WERI-Rb-1 (cell line): Measurements from ENCODE around the gene CYP24A1.

Experiments
- DNase-seq: peaks from one replicate; pipeline ENCODE4 v3.0.0-alpha.2; 2020
- H3K27ac ChIP-seq: fragments of 250-450 bp; sonication (Bioruptor Pico); 2 replicates; pipeline ENCODE4 v1.5.1; 2020; ENCODE audit warnings: mild to moderate bottlenecking, moderate library complexity
- H3K27me3 ChIP-seq: fragments of 250-450 bp; sonication (Bioruptor Pico); 2 replicates; pipeline ENCODE4 v1.5.1; 2021; ENCODE audit warnings: mild to moderate bottlenecking, low read depth, moderate library complexity; ENCODE audit not compliant: insufficient read depth, severe bottlenecking
- H3K36me3 ChIP-seq: fragments of 250-450 bp; sonication (Bioruptor Pico); 2 replicates; pipeline ENCODE4 v1.5.1; 2020; ENCODE audit warnings: mild to moderate bottlenecking, moderate library complexity
- H3K4me3 ChIP-seq: 2 replicates; pipeline ENCODE4 v1.5.1; 2011; ENCODE audit warnings: low read depth, mild to moderate bottlenecking, control low read depth, low read length
- H3K9me3 ChIP-seq: fragments of 250-450 bp; sonication (Bioruptor Pico); 2 replicates; pipeline ENCODE4 v1.5.1; 2021; ENCODE audit warnings: mild to moderate bottlenecking, moderate library complexity; ENCODE audit not compliant: severe bottlenecking
- TF ChIP-seq, protein P1 (sequence below): IDR thresholded peaks from 2 replicates; pipeline ENCODE4 v1.5.1; 2011; ENCODE audit warnings: low read depth, mild to moderate bottlenecking, control low read depth, inconsistent platforms, low read length

CYP24A1 gene

DNA sequence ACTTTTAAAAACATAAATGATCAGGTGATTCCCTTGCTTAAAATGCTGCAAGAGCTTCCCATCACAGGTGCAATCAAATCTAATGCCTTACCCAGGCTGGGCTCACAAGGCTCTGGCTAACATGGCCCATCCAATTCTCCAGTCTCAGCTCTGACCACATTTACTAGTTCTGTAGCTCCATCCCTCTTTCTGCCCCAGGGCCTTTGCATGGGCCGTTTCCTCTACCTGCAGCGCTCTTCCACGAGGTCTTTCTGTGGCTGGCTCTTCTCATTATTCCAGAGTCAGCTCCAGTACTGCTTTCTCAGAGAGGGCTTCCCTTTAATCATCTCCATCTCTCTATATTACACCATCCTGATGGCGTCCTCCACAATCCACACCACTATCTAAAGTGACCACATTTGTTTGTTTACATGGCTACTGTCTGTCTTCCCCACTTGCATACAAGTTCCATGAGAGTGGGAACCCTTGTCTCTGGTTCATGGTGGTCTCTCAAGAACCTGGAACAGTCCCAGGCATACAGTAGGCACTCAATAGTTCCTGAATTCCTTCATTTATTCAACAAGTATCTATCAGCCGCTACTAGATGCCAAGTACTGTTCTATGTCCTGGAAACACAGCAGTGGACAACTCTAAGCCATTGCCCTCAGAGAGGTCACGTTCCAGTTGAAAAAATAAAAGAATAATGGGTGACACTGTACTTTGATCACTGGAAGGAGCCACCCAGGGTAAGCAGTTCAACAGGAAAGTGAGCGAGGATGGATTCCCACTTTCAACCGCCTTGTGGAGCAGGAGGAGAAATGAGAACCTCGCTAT is 12.6 kb downstream of the CYP24A1 start:
- no peak for DNase-seq
- no peak overlapping the region for H3K27ac ChIP-seq
- no peaks in the 10 kb centered on the region for H3K9me3 ChIP-seq
- TF ChIP-seq, protein P1, sequence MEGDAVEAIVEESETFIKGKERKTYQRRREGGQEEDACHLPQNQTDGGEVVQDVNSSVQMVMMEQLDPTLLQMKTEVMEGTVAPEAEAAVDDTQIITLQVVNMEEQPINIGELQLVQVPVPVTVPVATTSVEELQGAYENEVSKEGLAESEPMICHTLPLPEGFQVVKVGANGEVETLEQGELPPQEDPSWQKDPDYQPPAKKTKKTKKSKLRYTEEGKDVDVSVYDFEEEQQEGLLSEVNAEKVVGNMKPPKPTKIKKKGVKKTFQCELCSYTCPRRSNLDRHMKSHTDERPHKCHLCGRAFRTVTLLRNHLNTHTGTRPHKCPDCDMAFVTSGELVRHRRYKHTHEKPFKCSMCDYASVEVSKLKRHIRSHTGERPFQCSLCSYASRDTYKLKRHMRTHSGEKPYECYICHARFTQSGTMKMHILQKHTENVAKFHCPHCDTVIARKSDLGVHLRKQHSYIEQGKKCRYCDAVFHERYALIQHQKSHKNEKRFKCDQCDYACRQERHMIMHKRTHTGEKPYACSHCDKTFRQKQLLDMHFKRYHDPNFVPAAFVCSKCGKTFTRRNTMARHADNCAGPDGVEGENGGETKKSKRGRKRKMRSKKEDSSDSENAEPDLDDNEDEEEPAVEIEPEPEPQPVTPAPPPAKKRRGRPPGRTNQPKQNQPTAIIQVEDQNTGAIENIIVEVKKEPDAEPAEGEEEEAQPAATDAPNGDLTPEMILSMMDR, result no peak
- no peaks in the 10 kb centered on the region for H3K36me3 ChIP-seq
- no peak overlapping the region for H3K4me3 ChIP-seq
- H3K27me3 ChIP-seq, result peaks cover 82% of the 10 kb centered on the region

DNA sequence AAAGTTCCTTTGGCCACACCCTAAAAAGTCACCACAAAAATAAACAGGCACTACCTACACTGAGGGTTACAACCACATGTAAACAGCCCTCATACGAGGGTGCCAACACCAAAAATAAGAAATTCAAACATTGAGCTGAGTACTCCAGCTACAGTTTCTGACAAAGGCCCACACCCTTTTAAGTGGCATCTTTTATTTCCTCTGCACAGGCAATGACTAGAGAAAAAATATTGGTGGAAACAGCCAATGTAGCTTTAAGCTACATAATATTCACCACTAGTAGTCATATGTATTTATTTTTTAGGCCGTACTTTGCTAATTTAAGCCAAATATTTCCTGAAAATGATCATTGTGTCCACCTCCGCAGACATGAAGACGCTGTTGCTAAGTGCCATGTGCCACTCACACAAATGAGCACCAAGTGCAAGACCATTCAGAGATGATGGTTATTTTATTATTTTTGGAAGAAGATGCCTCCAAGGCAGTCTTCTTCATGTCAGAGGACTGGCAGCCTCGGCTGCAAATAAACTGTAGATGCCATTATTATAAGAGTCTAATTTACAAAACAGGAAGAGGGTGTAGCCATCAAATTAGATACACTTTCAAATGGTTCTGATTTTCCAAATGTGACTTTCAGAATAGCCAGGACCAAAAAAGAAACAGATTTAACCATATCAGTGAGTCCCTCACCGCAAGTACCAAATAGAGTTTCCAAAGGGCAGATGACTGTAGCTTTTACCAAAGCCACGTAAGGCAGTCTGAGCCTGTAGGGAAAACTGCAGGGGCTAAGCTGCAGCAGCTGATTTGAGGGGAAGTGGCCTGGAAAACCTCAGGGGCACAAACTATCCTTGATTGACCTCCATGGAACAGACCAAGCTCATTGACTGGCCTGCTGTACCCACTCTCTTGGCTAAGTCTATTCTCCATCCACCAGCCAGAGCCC is 13.4 kb downstream of the CYP24A1 start:
- no peak for DNase-seq
- Histone ChIP-seq H3K27me3 (peaks cover 83% of the 10 kb centered on the region), H3K36me3 (no peaks in the 10 kb centered on the region), H3K27ac (no peak overlapping the region), H3K4me3 (no peak overlapping the region), H3K9me3 (no peaks in the 10 kb centered on the region)
- TF ChIP-seq, protein P1, result no peak

DNA sequence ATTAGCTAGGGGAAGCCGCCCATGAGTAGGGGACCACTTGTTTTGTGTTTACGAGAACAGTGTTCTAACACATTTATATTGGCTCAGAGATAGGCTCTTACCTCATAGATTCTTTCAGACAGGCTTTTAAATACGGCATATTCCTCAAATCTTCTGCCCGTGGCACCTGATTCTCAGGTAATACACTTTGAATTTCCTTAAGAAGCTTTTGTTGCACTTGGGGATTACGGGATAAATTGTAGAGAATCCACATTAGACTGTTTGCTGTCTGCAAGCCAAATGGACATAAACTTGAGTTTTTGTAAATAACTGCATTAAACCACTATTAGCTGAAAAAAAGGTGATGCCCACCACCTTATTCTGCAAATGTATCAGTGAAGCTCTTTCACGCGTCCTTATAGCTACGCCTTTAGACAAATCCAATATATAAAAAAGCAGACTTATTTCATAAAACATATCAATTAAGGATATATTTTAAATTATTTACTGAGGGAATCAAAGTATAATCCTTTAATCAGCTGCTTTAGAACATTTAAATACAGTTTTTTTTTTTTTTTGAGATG is 14.8 kb downstream of the CYP24A1 start:
- no peak overlapping the region for H3K27ac ChIP-seq
- TF ChIP-seq, protein P1, result no peak
- H3K36me3 ChIP-seq, result no peaks in the 10 kb centered on the region
- no peaks in the 10 kb centered on the region for H3K9me3 ChIP-seq
- peaks cover 84% of the 10 kb centered on the region for H3K27me3 ChIP-seq
- DNase-seq, result no peak
- no peak overlapping the region for H3K4me3 ChIP-seq

DNA sequence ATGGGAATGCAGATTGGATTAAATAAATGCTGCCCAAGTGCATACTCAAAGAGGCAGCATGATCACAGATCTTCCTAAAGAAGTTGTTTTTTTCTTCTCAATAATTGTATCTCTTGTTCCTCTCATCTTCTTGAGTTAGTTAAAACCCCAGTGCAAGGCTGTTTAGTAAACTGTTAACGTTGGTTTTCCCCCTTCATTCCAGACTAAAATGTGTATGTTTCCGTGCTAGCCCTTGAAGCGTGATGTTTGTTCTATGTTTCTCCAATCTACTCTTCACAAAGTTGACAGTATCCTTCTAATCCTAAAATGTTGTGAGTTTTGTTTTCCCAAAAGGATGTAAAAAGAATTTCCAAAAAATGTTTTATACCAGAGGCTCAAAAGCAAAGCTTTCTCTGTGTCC is 15.6 kb downstream of the CYP24A1 start:
- Histone ChIP-seq H3K27me3 (peaks cover 84% of the 10 kb centered on the region), H3K27ac (no peak overlapping the region), H3K9me3 (no peaks in the 10 kb centered on the region), H3K36me3 (no peaks in the 10 kb centered on the region), H3K4me3 (no peak overlapping the region)
- TF ChIP-seq, protein P1, result no peak
- DNase-seq, result no peak

DNA sequence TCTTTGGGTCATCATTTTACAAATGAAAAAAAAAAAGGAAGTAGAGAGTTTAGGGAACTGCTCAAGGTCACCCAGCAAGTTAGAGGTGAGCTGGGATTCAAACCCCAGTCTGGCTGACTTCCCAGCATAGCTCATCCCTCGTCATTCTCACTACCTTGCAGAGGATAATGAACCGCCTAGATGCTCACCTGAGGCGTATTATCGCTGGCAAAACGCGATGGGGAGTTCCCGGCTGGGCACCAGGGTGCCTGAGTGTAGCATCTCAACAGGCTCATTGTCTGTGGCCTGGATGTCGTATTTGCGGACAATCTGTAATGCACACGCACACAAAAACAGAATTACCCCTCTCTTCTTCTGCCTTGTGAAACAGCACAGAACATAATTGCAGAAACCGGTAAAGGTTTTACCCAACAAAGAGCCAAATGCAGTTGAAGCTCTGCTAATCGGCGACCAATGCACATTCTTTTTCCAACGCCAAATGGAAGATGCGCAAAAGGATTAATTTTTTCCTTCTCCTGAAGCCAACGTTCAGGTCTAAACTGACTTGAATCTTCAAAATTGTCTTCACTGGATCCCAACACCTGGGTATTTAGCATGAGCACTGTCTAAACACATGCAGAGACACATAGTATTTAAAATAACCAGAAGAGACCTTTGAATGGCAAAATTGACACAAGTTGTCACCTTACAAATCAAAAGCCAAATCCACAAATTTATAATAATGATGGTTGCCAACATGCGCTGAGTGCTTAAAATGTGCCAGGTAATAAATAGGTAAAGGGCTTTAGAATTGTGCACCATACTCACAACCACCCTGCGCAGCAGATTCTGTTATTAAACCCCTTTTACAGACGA is 16.6 kb downstream of the CYP24A1 start:
- H3K36me3 ChIP-seq, result no peaks in the 10 kb centered on the region
- H3K4me3 ChIP-seq, result no peak overlapping the region
- no peak overlapping the region for H3K27ac ChIP-seq
- no peaks in the 10 kb centered on the region for H3K9me3 ChIP-seq
- peaks cover 84% of the 10 kb centered on the region for H3K27me3 ChIP-seq
- TF ChIP-seq, protein P1, result no peak
- DNase-seq, result no peak
